ENCODE results near the gene FAM222A.

The FAM222A gene

GRCh38 chr12:109770861-109771670 lies 57.4 kb downstream of the FAM222A start:
- no peak overlapping the region for H3K4me3 ChIP-seq (ENCODE audit: low read depth, low read length)

GRCh38 chr12:109771746-109772621 lies 58.4 kb downstream of the FAM222A start:
- no peak overlapping the region for H3K4me3 ChIP-seq (ENCODE audit: low read depth, low read length)

GRCh38 chr12:109772622-109773321 lies 59.1 kb downstream of the FAM222A start:
- no peak overlapping the region for H3K4me3 ChIP-seq (ENCODE audit: low read depth, low read length)

GRCh38 chr12:109773384-109774011 lies 59.9 kb downstream of the FAM222A start:
- no peak overlapping the region for H3K4me3 ChIP-seq (ENCODE audit: low read depth, low read length)

- H3K4me3 ChIP-seq (ENCODE audit: low read depth, low read length): no peak overlapping the region
These were observed 61.7 kb downstream of the FAM222A start for GRCh38 chr12:109775172-109775881.

- no peak overlapping the region for H3K4me3 ChIP-seq (ENCODE audit: low read depth, low read length)
These were observed 63.0 kb downstream of the FAM222A start for GRCh38 chr12:109776624-109777023.

- H3K4me3 ChIP-seq (ENCODE audit: low read depth, low read length): no peak overlapping the region
These were observed 63.9 kb downstream of the FAM222A start for GRCh38 chr12:109777544-109777943.

GRCh38 chr12:109778684-109779083 lies 65.1 kb downstream of the FAM222A start:
- H3K4me3 ChIP-seq (ENCODE audit: low read depth, low read length): no peak overlapping the region

GRCh38 chr12:109779382-109779781 lies 65.8 kb downstream of the FAM222A start:
- H3K4me3 ChIP-seq (ENCODE audit: low read depth, low read length): no peak overlapping the region

- H3K4me3 ChIP-seq (ENCODE audit: low read depth, low read length): no peak overlapping the region
These were observed 68.2 kb downstream of the FAM222A start for GRCh38 chr12:109781668-109782325.

- no peak overlapping the region for H3K4me3 ChIP-seq (ENCODE audit: low read depth, low read length)
These were observed 68.7 kb downstream of the FAM222A start for GRCh38 chr12:109782326-109782703.

GRCh38 chr12:109783135-109783964 lies 69.7 kb downstream of the FAM222A start:
- no peak overlapping the region for H3K4me3 ChIP-seq (ENCODE audit: low read depth, low read length)

GRCh38 chr12:109783965-109784244 lies 70.3 kb downstream of the FAM222A start:
- no peak overlapping the region for H3K4me3 ChIP-seq (ENCODE audit: low read depth, low read length)

GRCh38 chr12:109785854-109786253 lies 72.2 kb downstream of the FAM222A start:
- no peak overlapping the region for H3K4me3 ChIP-seq (ENCODE audit: low read depth, low read length)

GRCh38 chr12:109786799-109787198 lies 73.2 kb downstream of the FAM222A start:
- no peak overlapping the region for H3K4me3 ChIP-seq (ENCODE audit: low read depth, low read length)

- no peak overlapping the region for H3K4me3 ChIP-seq (ENCODE audit: low read depth, low read length)
These were observed 76.0 kb downstream of the FAM222A start for GRCh38 chr12:109789526-109790048.

GRCh38 chr12:109792992-109793391 lies 79.4 kb downstream of the FAM222A start:
- no peak overlapping the region for H3K4me3 ChIP-seq (ENCODE audit: low read depth, low read length)

GRCh38 chr12:109793411-109793810 lies 79.8 kb downstream of the FAM222A start:
- H3K4me3 ChIP-seq (ENCODE audit: low read depth, low read length): no peak overlapping the region

Data from iPS-11a (cell line).